ENCODE data around the gene CHCHD10.

The CHCHD10 gene

DNA sequence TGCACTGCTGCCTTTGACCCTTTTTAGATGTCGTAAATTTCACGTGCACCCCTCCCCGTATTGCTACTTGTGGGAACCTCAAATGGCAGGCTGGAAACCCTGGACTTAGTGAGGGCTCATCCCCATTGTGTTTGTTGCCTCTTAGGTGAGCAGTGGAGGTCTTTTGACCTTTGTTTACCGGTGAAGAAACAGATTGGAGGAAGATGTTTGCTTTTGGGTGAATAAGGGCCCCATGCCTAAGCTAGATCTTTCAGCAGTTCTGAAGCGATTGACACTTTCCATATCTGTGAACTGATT is 19.8 kb upstream of the CHCHD10 start:
- DNase-seq (ENCODE audit: low read depth in 2 of 2) = no peak

- DNase-seq (ENCODE audit: low read depth in 2 of 2) = peak; percentile 83 to 88
Observed at GRCh38 chr22:23786752-23787599, 19.2 kb upstream of the CHCHD10 start, which contains the start of gene SMARCB1. Gene SMARCB1 (plus strand): TSS chr22:23786966. CDS start chr22:23787170, 204 bp downstream.

GRCh38 chr22:23786261-23786710 is 18.5 kb upstream of the CHCHD10 start:
- no peak for DNase-seq (ENCODE audit: low read depth in 2 of 2)

DNA sequence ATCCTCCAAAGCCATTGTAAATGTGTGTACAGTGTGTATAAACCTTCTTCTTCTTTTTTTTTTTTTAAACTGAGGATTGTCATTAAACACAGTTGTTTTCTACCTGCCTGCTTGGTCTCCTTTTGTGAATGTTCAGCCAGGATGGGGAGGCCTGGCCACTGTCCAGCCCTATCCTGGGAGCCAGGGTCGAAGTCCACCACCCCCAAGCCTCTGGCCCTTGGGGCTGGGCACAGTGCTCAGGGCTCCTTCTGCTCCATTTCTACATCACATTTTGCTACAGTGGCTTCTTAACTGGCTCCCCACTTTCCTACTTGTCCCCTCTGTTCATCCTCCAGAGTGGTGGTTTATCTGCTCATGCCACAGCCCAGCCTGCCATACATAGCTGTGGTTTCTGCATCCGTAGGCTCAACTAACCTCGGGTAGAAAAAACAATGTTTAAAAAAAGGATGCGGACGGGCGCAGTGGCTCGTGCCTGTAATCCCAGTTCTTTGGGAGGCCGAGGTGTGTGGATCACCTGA is 16.5 kb upstream of the CHCHD10 start:
- DNase-seq (ENCODE audit: low read depth in 2 of 2) = no peak

- DNase-seq (ENCODE audit: low read depth in 2 of 2) = no peak
Observed at GRCh38 chr22:23783265-23784150, 15.7 kb upstream of the CHCHD10 start.

DNA sequence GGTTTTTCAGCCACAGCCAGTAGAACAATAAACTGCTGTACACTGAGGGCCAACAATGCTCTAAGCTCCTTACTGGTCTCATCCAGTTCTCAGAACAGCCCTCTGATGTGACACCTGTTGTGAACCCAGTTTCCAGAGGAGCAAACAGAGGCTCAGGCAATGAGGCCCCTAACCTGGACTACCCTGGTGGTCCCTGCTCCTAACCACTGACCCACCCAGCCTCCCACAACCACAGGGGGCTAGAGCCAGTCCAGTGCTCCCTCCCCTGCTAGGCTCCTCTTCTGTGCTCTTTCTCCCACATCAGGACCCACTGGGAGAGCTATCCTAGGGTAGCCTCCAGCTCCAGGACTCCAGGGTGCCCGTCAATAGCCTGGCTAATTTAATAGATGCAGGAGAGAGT is 14.9 kb upstream of the CHCHD10 start:
- DNase-seq (ENCODE audit: low read depth in 2 of 2) = no peak

- no peak for DNase-seq (ENCODE audit: low read depth in 2 of 2)
Observed at GRCh38 chr22:23782252-23782651, 14.5 kb upstream of the CHCHD10 start.

DNA sequence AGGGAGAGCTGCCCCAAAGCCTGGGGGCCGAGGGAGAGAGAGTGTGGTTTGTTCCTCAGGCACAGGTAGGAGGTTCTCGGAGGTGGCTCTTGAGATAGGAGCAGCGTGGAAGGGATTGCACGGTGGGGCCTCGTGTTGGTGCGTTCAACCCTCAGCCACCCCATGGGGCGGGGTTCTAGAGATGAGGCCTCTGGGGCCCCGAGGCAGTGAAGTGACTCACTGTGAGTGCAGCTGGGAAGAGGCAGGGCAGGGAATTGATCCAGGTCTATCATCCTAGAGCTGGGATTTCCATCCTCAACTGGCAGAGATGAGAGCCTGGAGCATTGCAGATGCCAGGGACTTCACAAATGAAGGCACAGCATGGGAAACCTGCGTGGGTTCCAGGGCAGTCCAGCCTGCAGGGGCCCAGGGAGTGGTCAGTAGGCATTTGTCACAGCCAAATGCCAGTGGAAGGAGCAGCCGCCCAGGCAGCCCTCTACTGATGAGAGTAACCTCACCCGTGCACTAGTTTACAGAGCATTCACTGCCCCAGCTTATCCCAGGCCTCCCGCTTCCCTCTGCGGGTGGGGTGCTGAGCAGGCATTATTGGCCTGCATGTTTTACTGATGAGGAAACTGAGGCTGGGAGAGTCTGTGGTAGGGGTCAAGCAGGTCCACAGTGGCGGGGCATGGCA is 13.9 kb upstream of the CHCHD10 start:
- DNase-seq (ENCODE audit: low read depth in 2 of 2) = no peak

- no peak for DNase-seq (ENCODE audit: low read depth in 2 of 2)
Observed at GRCh38 chr22:23781065-23781464, 13.3 kb upstream of the CHCHD10 start.

DNA sequence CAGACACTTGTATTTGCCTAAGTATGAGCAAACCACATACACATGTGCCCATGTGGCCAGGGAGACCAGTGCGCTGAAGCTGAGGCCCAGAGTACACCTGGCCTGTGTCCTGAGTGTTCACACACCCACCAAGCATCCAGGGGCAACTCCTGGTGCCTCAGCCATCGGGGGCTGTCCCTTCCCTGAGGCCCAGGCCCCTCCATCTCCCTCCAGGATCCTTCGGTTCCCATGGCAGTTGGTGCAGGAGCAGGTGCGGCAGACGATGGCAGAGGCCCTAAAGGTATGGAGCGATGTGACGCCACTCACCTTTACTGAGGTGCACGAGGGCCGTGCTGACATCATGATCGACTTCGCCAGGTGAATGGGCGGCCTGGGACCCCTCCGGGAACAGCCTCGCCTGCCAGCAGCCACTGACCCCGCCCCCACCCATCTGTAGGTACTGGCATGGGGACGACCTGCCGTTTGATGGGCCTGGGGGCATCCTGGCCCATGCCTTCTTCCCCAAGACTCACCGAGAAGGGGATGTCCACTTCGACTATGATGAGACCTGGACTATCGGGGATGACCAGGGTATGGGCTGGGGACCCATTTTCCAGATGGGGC is 12.5 kb upstream of the CHCHD10 start:
- no peak for DNase-seq (ENCODE audit: low read depth in 2 of 2)

DNA sequence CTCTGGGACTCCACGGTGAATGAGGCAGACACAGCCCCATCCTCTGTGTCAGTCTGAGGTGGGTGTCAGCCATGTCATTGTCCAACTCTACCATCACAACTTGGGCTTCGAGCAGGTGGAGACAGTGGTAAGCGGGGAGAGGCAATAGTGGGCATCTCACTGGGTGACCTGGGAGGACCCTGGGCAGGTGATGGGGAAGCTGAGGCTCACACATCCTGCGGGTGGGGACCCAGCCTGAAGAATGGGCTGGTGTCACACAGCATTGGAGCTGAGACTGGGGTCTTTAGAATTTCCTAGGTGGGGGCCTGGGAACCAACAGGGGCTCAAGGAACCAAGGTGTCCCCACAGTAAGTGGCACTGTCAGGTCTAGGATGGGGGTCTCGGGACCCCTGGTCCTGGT is 12.0 kb upstream of the CHCHD10 start:
- DNase-seq (ENCODE audit: low read depth in 2 of 2) = no peak

- DNase-seq (ENCODE audit: low read depth in 2 of 2) = no peak
Observed at GRCh38 chr22:23779083-23779482, 11.3 kb upstream of the CHCHD10 start.

GRCh38 chr22:23778577-23778900 is 10.8 kb upstream of the CHCHD10 start:
- DNase-seq (ENCODE audit: low read depth in 2 of 2) = no peak

GRCh38 chr22:23777776-23778576 is 10.2 kb upstream of the CHCHD10 start:
- no peak for DNase-seq (ENCODE audit: low read depth in 2 of 2)

- no peak for DNase-seq (ENCODE audit: low read depth in 2 of 2)
Observed at GRCh38 chr22:23775779-23776375, 8.1 kb upstream of the CHCHD10 start.

DNA sequence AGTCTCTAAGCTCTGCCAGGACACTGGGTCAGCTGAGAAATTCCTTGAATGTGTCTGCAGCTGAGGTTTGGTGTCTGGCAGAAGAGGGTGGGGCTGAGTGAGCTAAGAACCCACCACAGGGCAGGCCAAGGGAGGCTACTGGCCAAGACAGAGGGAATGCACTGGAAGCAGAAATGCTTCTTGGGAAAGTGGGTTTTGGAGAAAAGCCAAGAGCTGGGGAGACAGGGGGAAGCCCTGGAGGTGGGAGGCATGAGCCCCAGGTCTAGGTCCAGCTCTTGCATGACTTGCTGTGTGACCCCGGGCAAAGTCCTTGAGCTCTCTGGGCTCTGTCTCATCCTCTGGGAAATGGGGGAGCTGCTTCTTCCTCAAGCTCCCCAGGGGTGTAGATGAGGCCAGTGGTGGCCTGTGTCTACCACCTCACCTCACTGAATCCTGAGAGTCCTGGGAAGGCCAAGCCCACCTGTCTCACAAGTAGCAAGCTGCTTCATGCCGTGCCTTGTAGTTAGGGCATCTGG is 7.2 kb upstream of the CHCHD10 start:
- no peak for DNase-seq (ENCODE audit: low read depth in 2 of 2)

DNA sequence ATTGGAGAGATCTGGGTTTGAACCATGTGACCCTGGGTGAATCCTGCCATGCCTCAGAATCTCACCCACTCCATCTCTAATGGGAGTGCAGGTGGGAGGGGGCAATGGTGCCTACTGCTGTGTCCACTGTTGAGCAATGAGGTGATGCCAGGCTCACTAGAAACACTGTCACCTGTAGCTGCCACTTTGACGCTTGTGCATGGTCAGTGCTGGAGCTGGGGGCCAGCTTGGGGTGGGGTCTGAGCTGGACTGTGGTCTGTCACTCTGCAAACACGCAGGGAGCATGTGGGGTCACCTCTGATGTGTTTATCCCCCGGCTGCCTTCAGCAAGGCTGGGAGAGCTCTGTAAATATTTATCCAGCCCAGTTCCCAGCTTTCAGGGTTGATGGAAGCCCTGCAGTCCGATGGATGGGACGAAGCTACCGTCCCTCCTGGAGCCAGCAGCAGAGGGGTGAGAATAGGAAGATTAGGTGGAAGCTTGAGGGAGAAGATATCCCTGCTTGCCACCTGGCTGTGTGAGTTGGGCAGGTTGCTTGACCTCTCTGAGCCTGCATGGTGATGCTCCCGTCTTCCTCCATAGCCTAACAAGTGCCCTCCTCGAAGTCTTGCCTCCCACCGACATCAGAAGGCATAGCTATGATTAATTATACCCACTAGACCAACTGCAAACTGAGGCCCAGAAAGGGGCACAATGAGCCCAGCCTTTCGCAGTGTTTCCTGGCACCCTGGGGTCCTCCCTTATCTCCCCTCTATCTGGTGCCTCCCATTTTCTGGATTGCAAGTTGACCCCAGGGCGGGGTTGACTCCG is 6.5 kb upstream of the CHCHD10 start:
- no peak for DNase-seq (ENCODE audit: low read depth in 2 of 2)

DNA sequence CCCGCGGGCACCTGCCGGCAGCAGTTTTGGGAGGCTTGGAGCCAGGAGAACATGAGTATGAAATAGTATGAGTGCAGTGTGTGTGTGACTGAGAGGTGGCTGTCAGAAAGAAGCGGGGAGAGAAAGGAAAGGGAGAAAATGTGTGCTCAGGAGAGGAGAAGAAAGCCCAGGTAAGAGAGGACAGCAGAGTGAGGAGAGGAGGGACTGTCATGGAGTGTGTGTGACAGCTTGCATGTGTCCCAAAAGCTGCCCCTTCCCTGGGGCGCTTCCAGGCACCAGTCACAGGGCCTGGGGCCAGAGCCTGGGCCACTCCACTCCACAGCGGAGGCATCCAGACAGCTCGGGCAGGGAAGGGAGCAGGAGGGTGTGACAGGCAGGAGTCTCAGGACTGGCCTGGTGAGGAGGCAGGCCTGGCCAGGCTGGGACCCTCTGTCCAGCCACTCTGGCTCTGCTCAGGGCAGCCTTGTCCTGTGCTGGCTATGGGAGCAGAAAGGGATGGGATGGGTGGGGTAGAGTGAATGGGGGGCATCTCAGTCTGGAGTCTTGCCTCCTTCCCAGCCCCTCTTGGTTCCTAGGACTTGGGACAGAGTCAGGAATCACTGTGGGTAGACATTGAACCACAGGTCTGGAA is 5.8 kb upstream of the CHCHD10 start:
- no peak for DNase-seq (ENCODE audit: low read depth in 2 of 2)
